ENCODE measurements around the gene OBP2A. TPM values are rescaled to one million over a fixed set of nuclear protein-coding genes. Genes with fewer than 3 reads are reported as not detected.

OBP2A gene
- total and polyA plus RNA-seq, 10 of the 15 experiments (the other 5 are each of a cell fraction or from before 2014, with no cell fraction given): not detected

GRCh38 chr9:135577256-135577655, 31.3 kb downstream of the OBP2A start:
- Histone ChIP-seq H3K9me3 (replicated peaks; ENCODE audit: control insufficient read depth, insufficient read depth, low read length) (no peaks in the 10 kb centered on the region), H3K27ac (ENCODE audit: control insufficient read depth, insufficient read depth) (no peak overlapping the region), H3K79me2 (ENCODE audit: control insufficient read depth, insufficient read depth, low read length) (no peaks in the 10 kb centered on the region), H2AFZ (ENCODE audit: control insufficient read depth, low read depth, low read length) (no peak overlapping the region), H3K9ac (ENCODE audit: control insufficient read depth, insufficient read depth, low read length) (no peak overlapping the region), H3K4me2 (ENCODE audit: control insufficient read depth, insufficient read depth) (no peak overlapping the region), H3K27me3 (replicated peaks in 1 of 2; ENCODE audit: control insufficient read depth in 2 of 2, insufficient read depth in 2 of 2, low read length in 1 of 2) (no peaks in the 10 kb centered on the region), H3K4me3 (no peak overlapping the region), H3K4me1 (ENCODE audit: control insufficient read depth, insufficient read depth, low read length) (no peaks in the 10 kb centered on the region), H3K36me3 (ENCODE audit: control insufficient read depth in 2 of 2, insufficient read depth in 2 of 2, low read length in 1 of 2) (no peaks in the 10 kb centered on the region), H4K20me1 (ENCODE audit: control insufficient read depth, insufficient read depth) (no peaks in the 10 kb centered on the region)
- ATAC-seq (no peak), DNase-seq (ENCODE audit: low read depth, low spot score) (no peak), FAIRE-seq (no peak)
- ChIA-PET RAD21 (ENCODE audit: unreplicated experiment) (no interaction called here), CTCF (no interaction called here), POLR2A (no interaction called here), SMC1A (ENCODE audit: uncharacterized antibody, unreplicated experiment) (no interaction called here)
- in situ Hi-C loops (cut with MboI) (no loop called here), intact Hi-C loops (cut with micrococcal nuclease; ENCODE audit: unreplicated experiment) (no loop called here)
- BruUV-seq (replicated peaks): no TSS peak
- 17% methylated on average over 10 of the region's 10 CpGs for WGBS (ENCODE audit: insufficient coverage, insufficient replicate concordance, low lambda C conversion rate, missing lambda C conversion rate)
- TF ChIP-seq RELA (IDR thresholded peaks at IDR 0.05; ENCODE audit: borderline replicate concordance, partially characterized antibody): no peak
- TF ChIP-seq TAF1 (IDR thresholded peaks at IDR 0.05; ENCODE audit: borderline replicate concordance, low read depth, low read length): no peak
- no peak for TF ChIP-seq TCF7 (IDR thresholded peaks at IDR 0.05; ENCODE audit: borderline replicate concordance)
- no peak for TF ChIP-seq KDM1A (IDR thresholded peaks at IDR 0.05; ENCODE audit: borderline replicate concordance)
- TF ChIP-seq MYB (IDR thresholded peaks at IDR 0.05; ENCODE audit: borderline replicate concordance, low read depth, low read length): no peak
- no peak for TF ChIP-seq MLLT1 (IDR thresholded peaks at IDR 0.05)
- no peak for TF ChIP-seq ASH2L (IDR thresholded peaks at IDR 0.05; ENCODE audit: borderline replicate concordance, low read depth)
- no peak for TF ChIP-seq ZNF384 (IDR thresholded peaks at IDR 0.05; ENCODE audit: borderline replicate concordance, low read depth, low read length)
- no peak for TF ChIP-seq EGR1 (IDR thresholded peaks at IDR 0.05; ENCODE audit: borderline replicate concordance in 1 of 2, low read depth in 2 of 2, low read length in 2 of 2)
- no peak for TF ChIP-seq POU2F2 (IDR thresholded peaks at IDR 0.05; ENCODE audit: borderline replicate concordance, low read depth, low read length)
- TF ChIP-seq BHLHE40 (IDR thresholded peaks at IDR 0.05; ENCODE audit: borderline replicate concordance in 1 of 2, low read depth in 2 of 2, low read length in 1 of 2): no peak
- TF ChIP-seq NFYA (IDR thresholded peaks at IDR 0.05; ENCODE audit: borderline replicate concordance, low read depth, low read length): no peak
- no peak for TF ChIP-seq E2F4 (IDR thresholded peaks at IDR 0.05; ENCODE audit: low read depth, low read length)
- TF ChIP-seq HDGF (IDR thresholded peaks at IDR 0.05): no peak
- TF ChIP-seq STAT3 (IDR thresholded peaks at IDR 0.05; ENCODE audit: low read depth, low read length): no peak

Data from GM12878 (cell line).